WERI-Rb-1 (cell line): Measurements from ENCODE around the gene BCKDHA.
"Not testable (repeated sequence)": the region's sequence is repeated elsewhere in the genome, so short reads cannot be mapped to it uniquely, and the experiment has no call there.

Experiments
- DNase-seq: peaks from one replicate; pipeline ENCODE4 v3.0.0-alpha.2; 2020
- H3K27ac ChIP-seq: fragments of 250-450 bp; sonication (Bioruptor Pico); 2 replicates; pipeline ENCODE4 v1.5.1; 2020; ENCODE audit warnings: mild to moderate bottlenecking, moderate library complexity
- H3K27me3 ChIP-seq: fragments of 250-450 bp; sonication (Bioruptor Pico); 2 replicates; pipeline ENCODE4 v1.5.1; 2021; ENCODE audit warnings: mild to moderate bottlenecking, low read depth, moderate library complexity; ENCODE audit not compliant: insufficient read depth, severe bottlenecking
- H3K36me3 ChIP-seq: fragments of 250-450 bp; sonication (Bioruptor Pico); 2 replicates; pipeline ENCODE4 v1.5.1; 2020; ENCODE audit warnings: mild to moderate bottlenecking, moderate library complexity
- H3K4me3 ChIP-seq: 2 replicates; pipeline ENCODE4 v1.5.1; 2011; ENCODE audit warnings: low read depth, mild to moderate bottlenecking, control low read depth, low read length
- H3K9me3 ChIP-seq: fragments of 250-450 bp; sonication (Bioruptor Pico); 2 replicates; pipeline ENCODE4 v1.5.1; 2021; ENCODE audit warnings: mild to moderate bottlenecking, moderate library complexity; ENCODE audit not compliant: severe bottlenecking
- TF ChIP-seq, protein P1 (sequence below): IDR thresholded peaks from 2 replicates; pipeline ENCODE4 v1.5.1; 2011; ENCODE audit warnings: low read depth, mild to moderate bottlenecking, control low read depth, inconsistent platforms, low read length

BCKDHA gene

DNA sequence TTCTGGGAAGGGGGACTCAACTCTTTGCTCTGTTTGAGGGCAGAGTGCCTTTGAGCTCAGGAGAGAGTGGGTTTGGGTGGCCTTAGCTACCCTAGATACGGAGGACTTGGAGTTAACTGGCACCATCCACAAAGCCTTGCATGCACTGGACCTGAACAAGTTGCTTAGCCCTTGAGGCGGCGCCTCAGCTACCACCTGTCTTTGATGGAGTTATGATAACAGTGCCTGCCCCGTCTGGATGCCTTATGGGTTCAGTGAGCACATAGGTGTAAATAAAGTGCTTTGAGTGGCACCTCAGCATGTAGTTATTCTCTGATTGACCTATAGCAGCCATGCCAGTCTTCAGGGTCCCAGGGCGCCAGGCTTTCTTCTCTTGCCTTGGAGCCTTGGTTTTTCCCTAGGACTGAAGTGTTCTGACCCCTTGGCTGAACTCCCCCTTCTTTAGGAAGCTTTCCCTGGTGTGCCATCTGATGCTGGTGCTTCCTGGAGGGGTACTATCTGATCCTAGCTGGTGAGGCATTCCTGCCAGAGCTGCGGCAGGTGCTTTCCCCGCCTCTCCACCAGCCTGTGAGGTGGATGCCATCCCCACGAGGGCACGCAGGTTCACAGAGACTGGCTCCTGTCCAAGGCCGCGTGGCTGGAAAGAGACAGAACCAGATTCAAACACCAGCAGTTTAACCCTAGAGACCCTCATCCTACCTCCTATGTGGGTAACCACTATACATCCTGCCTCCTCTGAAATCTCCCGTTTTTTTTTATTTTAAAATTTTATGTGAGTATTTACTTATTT is 5.8 kb downstream of the BCKDHA start:
- TF ChIP-seq, protein P1, sequence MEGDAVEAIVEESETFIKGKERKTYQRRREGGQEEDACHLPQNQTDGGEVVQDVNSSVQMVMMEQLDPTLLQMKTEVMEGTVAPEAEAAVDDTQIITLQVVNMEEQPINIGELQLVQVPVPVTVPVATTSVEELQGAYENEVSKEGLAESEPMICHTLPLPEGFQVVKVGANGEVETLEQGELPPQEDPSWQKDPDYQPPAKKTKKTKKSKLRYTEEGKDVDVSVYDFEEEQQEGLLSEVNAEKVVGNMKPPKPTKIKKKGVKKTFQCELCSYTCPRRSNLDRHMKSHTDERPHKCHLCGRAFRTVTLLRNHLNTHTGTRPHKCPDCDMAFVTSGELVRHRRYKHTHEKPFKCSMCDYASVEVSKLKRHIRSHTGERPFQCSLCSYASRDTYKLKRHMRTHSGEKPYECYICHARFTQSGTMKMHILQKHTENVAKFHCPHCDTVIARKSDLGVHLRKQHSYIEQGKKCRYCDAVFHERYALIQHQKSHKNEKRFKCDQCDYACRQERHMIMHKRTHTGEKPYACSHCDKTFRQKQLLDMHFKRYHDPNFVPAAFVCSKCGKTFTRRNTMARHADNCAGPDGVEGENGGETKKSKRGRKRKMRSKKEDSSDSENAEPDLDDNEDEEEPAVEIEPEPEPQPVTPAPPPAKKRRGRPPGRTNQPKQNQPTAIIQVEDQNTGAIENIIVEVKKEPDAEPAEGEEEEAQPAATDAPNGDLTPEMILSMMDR, result no peak
- H3K27me3 ChIP-seq, result no peaks in the 10 kb centered on the region
- H3K27ac ChIP-seq, result no peak overlapping the region
- no peak overlapping the region for H3K4me3 ChIP-seq
- peaks cover 3% of the 10 kb centered on the region; the same call in 1 of the 2 replicates for H3K36me3 ChIP-seq
- no peaks in the 10 kb centered on the region for H3K9me3 ChIP-seq
- no peak for DNase-seq

DNA sequence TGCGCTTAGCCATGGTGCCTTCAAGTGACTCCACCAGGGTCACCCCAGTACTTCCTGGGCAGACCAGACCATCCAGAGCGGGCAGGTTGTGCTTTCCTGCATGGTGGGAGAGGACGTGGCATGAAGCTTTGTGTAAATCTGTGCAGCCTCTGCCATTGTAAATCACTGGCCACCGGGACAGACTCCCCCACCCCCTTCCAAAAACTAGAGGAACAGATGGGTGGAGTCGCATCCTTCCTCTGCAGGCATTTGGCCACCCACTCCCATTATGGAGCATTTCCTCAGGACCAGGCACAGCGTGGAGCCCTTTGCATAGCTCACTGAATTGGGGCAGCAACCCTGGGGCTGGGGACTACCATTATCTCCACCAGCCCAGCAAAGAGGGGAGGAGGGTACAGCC is 8.2 kb downstream of the BCKDHA start:
- TF ChIP-seq, protein P1, result no peak
- H3K27ac ChIP-seq, result no peak overlapping the region
- no peaks in the 10 kb centered on the region for H3K27me3 ChIP-seq
- no peak for DNase-seq
- peaks cover 3% of the 10 kb centered on the region; the same call in 1 of the 2 replicates for H3K36me3 ChIP-seq
- no peak overlapping the region for H3K4me3 ChIP-seq
- H3K9me3 ChIP-seq, result no peaks in the 10 kb centered on the region

DNA sequence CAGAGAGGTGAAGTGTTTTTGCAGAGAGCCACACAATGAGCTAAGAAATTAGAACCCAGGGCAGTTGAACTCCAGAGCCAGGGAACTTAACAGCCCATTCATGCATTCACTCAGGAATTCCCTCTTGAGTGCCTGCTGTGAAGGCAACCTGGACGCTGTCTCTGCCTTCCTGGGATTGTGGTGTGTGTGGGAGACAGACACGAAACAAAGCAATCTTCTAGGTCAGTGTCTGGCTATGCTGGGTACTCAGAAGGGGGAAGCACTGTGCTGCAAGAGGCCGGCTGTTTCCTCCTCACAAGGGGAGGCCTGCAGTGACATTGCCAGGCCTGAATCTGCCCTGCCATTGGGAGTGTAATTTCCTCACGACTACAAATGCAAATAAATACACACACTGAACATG is 9.7 kb downstream of the BCKDHA start:
- DNase-seq, result no peak
- no peaks in the 10 kb centered on the region for H3K36me3 ChIP-seq
- H3K4me3 ChIP-seq, result no peak overlapping the region
- TF ChIP-seq, protein P1, result no peak
- H3K27ac ChIP-seq, result no peak overlapping the region
- no peaks in the 10 kb centered on the region for H3K27me3 ChIP-seq
- H3K9me3 ChIP-seq, result no peaks in the 10 kb centered on the region

DNA sequence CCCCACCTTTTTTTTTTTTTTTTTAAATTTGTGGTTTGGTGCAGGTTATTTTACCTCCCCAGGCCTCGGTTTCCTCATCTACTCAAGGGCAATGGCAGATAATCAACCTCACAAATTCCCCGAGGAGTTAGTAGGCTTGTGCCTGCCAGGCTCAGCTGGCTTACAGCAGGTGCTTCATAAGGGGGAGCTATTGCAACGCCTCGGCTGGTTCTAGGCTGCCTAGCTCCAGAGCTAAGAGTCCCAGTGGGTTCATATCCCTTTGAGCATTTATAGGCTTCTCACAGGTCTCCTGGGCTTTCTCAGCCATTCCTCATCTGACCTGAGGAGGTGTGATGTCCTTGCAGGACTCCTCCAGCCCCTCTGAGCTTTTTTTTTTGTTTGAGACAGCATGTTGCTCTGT is 10.6 kb downstream of the BCKDHA start:
- no peak for DNase-seq

DNA sequence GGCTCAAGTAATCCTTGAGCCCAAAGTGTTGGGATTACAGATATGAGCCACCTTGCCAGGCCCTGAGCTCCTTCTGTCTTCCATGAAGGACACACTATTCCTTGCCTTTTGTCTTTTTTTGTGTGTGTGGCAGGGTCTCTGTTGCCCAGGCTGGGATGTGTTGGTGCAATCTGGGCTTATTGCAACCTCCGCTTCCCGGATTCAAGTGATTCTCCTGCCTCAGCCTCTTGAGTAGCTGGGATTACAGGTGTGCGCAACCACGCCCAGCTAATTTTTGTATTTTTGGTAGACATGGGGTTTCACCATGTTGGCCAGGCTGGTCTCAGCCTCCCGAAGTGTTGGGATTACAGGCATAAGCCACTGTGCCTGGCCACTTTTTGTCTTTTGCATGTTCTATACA is 11.2 kb downstream of the BCKDHA start:
- H3K27me3 ChIP-seq, H3K27ac ChIP-seq, DNase-seq, H3K9me3 ChIP-seq, H3K4me3 ChIP-seq, H3K36me3 ChIP-seq: not testable (repeated sequence)

More for the DNA sequence above, 10.6 kb downstream of the BCKDHA start:
- no peak overlapping the region for H3K27ac ChIP-seq
- H3K4me3 ChIP-seq, result no peak overlapping the region
- no peaks in the 10 kb centered on the region for H3K27me3 ChIP-seq
- TF ChIP-seq, protein P1, result 0 out of 2 replicates have a peak, but pooled peaks have one; percentile 15
- no peaks in the 10 kb centered on the region for H3K36me3 ChIP-seq
- H3K9me3 ChIP-seq, result no peaks in the 10 kb centered on the region

DNA sequence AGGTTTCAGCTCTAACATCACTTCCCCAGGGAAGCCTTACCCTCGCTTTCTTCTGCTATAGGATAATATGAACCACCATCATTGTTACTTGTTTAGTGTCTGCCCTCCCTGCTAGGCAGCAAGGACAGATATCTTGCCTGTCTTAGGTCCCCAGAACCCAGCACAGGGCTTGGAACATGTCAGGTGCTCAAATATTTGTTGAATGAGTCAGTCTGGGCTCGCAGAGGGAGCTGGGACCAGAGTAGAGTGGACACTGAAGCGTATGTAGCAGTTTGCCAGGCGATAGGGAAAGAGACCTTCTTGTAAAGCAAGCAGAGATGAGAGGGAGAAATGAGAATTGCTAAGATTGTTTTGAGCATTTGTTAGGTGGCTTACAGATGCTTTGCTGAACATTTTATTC is 11.7 kb downstream of the BCKDHA start:
- H3K4me3 ChIP-seq, result no peak overlapping the region
- H3K9me3 ChIP-seq, result no peaks in the 10 kb centered on the region
- DNase-seq, result no peak
- no peaks in the 10 kb centered on the region for H3K36me3 ChIP-seq
- H3K27ac ChIP-seq, result no peak overlapping the region
- TF ChIP-seq, protein P1, result no peak
- H3K27me3 ChIP-seq, result no peaks in the 10 kb centered on the region
